ENCODE data around the gene KIN.

GRCh38 chr10:7826971-7827370 is 39.2 kb upstream of the KIN start:
- peak in 1 of 2 donors; percentile 26 for TF ChIP-seq CTCF (conservative IDR thresholded peaks at IDR 0.05 in 1 of 2, IDR thresholded peaks at IDR 0.05 in 1 of 2; ENCODE audit: extremely low read depth in 1 of 2, insufficient read depth in 1 of 2, low read depth in 1 of 2, low read length in 2 of 2)
- TF ChIP-seq EZH2 (IDR thresholded peaks at IDR 0.05; ENCODE audit: borderline replicate concordance, low read length), result no peak

All from mammary epithelial cell (primary cell).